Testis (tissue), 2 donors: ENCODE data around the gene UBE2M.

Source experiments
- CTCF ChIP-seq, 3 experiments: fragments of 450-650 bp in 2 of 3; fragments of 200-600 bp in 1 of 3; sonication (generic) in 1 of 3; IDR thresholded peaks; one replicate each; pipeline ENCODE4 v1.5.1; 2016 to 2019; ENCODE audit warnings: antibody characterized with exemption in 3 of 3, mild to moderate bottlenecking in 2 of 3, moderate library complexity in 1 of 3
- POLR2A ChIP-seq: fragments of 450-650 bp; IDR thresholded peaks from one replicate; pipeline ENCODE4 v1.6.1; 2017; ENCODE audit warnings: antibody characterized with exemption, mild to moderate bottlenecking, moderate library complexity

DNA sequence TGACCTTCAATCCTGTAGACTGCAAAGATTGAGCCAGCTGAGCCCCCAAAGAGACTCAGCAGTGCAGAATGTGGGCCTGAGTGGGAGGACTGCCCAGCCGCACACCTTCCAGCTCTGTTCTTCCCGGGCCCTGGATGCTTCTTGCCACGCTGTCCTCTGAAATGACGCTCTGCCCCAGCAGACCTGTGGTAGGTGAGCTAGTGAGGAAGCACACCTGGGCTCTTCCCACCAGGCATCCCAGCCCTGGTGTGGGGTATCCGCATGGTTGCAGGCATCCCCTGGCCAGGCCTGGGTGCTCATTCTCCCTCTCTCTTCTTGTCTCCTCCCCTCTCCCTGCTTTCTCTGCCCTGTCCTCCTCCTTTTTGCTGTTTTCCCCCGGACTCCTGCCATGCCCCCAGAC, 24.6 kb upstream of the UBE2M start:
- TF ChIP-seq CTCF (IDR thresholded peaks at IDR 0.05): no peak
- TF ChIP-seq POLR2A: no peak
